ENCODE data around the gene CBX2.

DNA sequence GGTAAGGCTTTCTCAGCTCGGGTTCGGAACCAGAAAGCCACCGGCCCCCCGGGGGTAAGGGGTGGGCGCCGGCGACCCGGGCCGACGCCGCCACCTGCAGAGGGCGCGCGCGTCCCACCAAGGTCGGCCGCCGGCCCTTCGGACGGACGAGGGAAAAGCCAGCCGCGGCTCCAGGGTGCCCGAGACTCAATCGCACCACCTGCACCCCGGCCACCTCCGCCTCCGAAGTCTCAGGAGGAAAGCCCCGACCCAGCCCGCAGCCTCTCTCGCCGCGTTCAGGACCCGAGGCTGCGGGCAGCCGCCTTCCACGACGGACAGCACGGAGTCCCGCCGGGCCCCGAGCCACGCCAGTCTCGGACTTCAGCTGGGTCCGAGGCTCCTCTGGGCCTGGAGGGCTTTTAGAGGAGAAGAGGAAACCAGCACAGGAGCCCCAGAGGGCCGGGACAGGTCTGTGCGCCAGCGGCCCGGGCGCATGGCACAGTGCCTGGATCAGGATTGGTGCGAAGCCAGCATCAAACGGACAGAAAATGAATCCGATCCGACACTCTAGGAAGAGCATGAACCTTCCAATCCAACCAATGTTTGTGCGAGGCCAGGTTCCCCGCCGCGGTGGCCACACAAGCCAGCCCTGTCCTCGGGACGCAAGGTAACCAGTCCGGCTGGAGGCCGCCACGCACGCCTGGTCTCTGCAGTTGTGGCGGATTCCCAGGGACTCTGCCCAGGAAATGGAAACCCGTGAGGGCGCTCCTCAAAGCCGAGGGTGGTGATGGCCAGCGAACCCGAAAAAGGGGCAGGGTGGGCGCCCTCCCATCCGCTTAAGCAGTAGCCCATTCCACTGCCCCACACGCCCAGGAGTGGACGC is 12.2 kb downstream of the CBX2 start:
- TF ChIP-seq RAD21 (IDR thresholded peaks at IDR 0.05; ENCODE audit: low read length) (peak; percentile 84), CTCF (conservative IDR thresholded peaks at IDR 0.05; ENCODE audit: low read depth, low read length) (peak; percentile 81), POLR2A (IDR thresholded peaks at IDR 0.05; ENCODE audit: low read depth, low read length) (no peak)
